ENCODE data around the gene EFHD2. TPM values are rescaled to one million over a fixed set of nuclear protein-coding genes. Genes with fewer than 3 reads are reported as not detected.

Gene EFHD2
- total RNA-seq, 3 donors from 2014 or later (not counting 1 experiment from before 2014, with no cell fraction given) = 804 to 952 (median 855) TPM

DNA sequence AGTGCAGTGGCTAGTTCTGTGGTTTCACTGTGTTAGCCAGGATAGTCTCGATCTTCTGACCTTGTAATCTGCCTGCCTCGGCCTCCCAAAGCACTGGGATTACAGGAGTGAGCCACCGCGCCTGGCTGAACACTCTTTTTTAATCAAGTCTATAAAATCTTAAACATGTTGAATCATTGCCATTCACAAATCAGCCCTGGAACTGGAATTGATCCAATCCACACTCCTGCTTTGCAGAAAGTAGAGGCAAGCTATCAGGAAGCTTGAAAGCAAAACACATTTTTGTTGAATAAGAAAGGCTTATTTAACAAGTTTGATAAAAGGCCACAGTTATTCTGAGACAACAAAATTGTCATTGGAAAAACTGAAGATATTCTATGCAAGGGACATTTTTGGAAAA, 18.3 kb upstream of the EFHD2 start:
- Histone ChIP-seq H3K27me3 (ENCODE audit: control insufficient read depth, insufficient read depth, low read length) (no peaks in the 10 kb centered on the region), H3K4me3 (ENCODE audit: low read length) (no peak overlapping the region), H3K9me3 (ENCODE audit: control insufficient read depth, insufficient read depth, low read length) (no peaks in the 10 kb centered on the region), H3K36me3 (ENCODE audit: control insufficient read depth, insufficient read depth, low read length) (no peaks in the 10 kb centered on the region), H3K27ac (ENCODE audit: low read length) (no peak overlapping the region), H3K4me1 (ENCODE audit: control insufficient read depth, insufficient read depth, low read length) (peaks cover 10% of the 10 kb centered on the region)
- WGBS (ENCODE audit: insufficient coverage) = 88% methylated on average over 4 of the region's 4 CpGs
- intact Hi-C loops (cut with micrococcal nuclease) = no loop called here
- H3K36me3 Mint-ChIP-seq = no peaks in the 10 kb centered on the region
- TF ChIP-seq, protein P1, sequence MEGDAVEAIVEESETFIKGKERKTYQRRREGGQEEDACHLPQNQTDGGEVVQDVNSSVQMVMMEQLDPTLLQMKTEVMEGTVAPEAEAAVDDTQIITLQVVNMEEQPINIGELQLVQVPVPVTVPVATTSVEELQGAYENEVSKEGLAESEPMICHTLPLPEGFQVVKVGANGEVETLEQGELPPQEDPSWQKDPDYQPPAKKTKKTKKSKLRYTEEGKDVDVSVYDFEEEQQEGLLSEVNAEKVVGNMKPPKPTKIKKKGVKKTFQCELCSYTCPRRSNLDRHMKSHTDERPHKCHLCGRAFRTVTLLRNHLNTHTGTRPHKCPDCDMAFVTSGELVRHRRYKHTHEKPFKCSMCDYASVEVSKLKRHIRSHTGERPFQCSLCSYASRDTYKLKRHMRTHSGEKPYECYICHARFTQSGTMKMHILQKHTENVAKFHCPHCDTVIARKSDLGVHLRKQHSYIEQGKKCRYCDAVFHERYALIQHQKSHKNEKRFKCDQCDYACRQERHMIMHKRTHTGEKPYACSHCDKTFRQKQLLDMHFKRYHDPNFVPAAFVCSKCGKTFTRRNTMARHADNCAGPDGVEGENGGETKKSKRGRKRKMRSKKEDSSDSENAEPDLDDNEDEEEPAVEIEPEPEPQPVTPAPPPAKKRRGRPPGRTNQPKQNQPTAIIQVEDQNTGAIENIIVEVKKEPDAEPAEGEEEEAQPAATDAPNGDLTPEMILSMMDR (IDR thresholded peaks at IDR 0.05) = no peak
- H3K27ac Mint-ChIP-seq = no peak overlapping the region
- no peak for DNase-seq
- no peaks in the 10 kb centered on the region for H3K27me3 Mint-ChIP-seq (ENCODE audit: low read depth in 2 of 2)
- H3K4me3 Mint-ChIP-seq = no peak overlapping the region
- peaks cover 6 to 11% of the 10 kb centered on the region in 2 donors for H3K4me1 Mint-ChIP-seq
- H3K9me3 Mint-ChIP-seq = no peaks in the 10 kb centered on the region
- ATAC-seq = no peak

DNA sequence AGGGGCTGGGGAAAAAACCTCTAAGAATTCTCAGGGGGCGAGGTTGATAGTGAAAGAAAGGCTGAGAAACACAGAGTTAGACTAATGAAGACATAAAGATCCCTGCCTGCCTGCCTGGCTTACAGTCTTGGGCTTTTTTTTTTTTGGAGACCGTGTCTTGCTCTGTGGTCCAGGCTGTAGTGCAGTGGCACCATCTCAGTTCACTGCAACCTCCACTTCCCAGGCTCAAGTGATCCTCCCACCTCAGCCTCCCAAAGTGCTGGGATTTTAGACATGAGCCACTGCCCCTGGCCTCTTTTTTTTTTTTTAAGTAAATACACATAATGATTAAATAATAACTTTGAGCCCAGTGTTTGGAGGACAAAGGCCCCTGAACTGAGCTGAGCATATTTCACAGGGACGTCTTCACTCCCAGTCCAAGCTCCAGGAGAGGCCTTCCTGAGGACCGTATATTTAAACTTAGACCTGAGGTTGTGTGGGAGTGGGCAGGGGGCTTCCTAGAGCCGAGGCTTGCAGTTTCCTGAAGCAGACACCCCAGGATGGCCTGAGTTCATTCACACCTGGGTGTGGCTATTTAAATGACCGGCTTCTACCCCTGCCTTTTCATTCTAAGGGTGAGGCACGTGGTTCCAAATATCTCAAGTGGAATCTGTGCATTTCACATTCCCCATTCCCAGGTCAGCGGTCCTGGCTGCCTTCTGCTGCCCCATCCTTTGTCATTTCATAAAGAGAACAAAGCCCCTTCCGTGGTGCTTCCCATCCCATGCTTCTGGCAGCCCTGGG, 16.0 kb upstream of the EFHD2 start:
- TF ChIP-seq, protein P1 (IDR thresholded peaks at IDR 0.05) = no peak
- intact Hi-C loops (cut with micrococcal nuclease) = no loop called here
- no peaks in the 10 kb centered on the region for H3K36me3 Mint-ChIP-seq
- no peak overlapping the region for H3K4me3 ChIP-seq (ENCODE audit: low read length)
- H3K4me3 Mint-ChIP-seq = no peak overlapping the region
- no peaks in the 10 kb centered on the region for H3K4me1 ChIP-seq (ENCODE audit: control insufficient read depth, insufficient read depth, low read length)
- H3K4me1 Mint-ChIP-seq = peaks cover 5 to 6% of the 10 kb centered on the region in 2 donors
- H3K9me3 Mint-ChIP-seq = no peaks in the 10 kb centered on the region
- H3K27me3 Mint-ChIP-seq (ENCODE audit: low read depth in 2 of 2) = no peaks in the 10 kb centered on the region
- no peaks in the 10 kb centered on the region for H3K9me3 ChIP-seq (ENCODE audit: control insufficient read depth, insufficient read depth, low read length)
- no peaks in the 10 kb centered on the region for H3K36me3 ChIP-seq (ENCODE audit: control insufficient read depth, insufficient read depth, low read length)
- no peaks in the 10 kb centered on the region for H3K27me3 ChIP-seq (ENCODE audit: control insufficient read depth, insufficient read depth, low read length)
- no peak overlapping the region for H3K27ac Mint-ChIP-seq
- 76% methylated on average over 9 of the region's 9 CpGs for WGBS (ENCODE audit: insufficient coverage)
- H3K27ac ChIP-seq (ENCODE audit: low read length) = no peak overlapping the region
- ATAC-seq (no peak), DNase-seq (no peak)

DNA sequence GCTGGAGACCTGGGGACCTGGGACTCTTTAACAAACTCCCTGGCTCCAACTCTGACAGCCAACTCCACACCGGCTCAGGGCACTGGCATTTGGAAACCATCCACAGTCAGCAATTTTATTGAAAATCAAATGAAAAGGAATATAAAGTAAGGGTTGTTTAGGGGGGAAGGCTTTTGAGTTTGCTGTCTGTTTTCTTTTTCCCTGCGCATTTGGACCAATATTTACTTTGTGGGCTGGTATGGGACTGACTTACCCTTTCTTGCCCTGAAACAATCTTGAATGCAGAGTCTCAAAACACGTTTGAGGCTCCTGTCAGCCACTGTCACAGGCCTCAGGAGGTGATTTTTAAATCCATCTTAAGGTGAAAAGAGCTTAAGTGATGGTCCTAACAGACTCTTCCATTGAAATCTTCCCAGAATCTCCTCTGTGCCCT, 15.4 kb upstream of the EFHD2 start:
- intact Hi-C loops (cut with micrococcal nuclease) = no loop called here
- H3K36me3 Mint-ChIP-seq = no peaks in the 10 kb centered on the region
- H3K4me3 Mint-ChIP-seq = no peak overlapping the region
- WGBS (ENCODE audit: insufficient coverage) = 83% methylated on average over 3 of the region's 3 CpGs
- no peaks in the 10 kb centered on the region for H3K4me1 ChIP-seq (ENCODE audit: control insufficient read depth, insufficient read depth, low read length)
- H3K27ac ChIP-seq (ENCODE audit: low read length) = no peak overlapping the region
- H3K27me3 ChIP-seq (ENCODE audit: control insufficient read depth, insufficient read depth, low read length) = no peaks in the 10 kb centered on the region
- no peaks in the 10 kb centered on the region for H3K9me3 ChIP-seq (ENCODE audit: control insufficient read depth, insufficient read depth, low read length)
- no peak for ATAC-seq
- H3K27me3 Mint-ChIP-seq (ENCODE audit: low read depth in 2 of 2) = no peaks in the 10 kb centered on the region
- H3K9me3 Mint-ChIP-seq = no peaks in the 10 kb centered on the region
- peaks cover 7 to 8% of the 10 kb centered on the region in 2 donors for H3K4me1 Mint-ChIP-seq
- TF ChIP-seq, protein P1 (IDR thresholded peaks at IDR 0.05) = no peak
- DNase-seq = no peak
- H3K27ac Mint-ChIP-seq = no peak overlapping the region
- H3K4me3 ChIP-seq (ENCODE audit: low read length) = no peak overlapping the region
- no peaks in the 10 kb centered on the region for H3K36me3 ChIP-seq (ENCODE audit: control insufficient read depth, insufficient read depth, low read length)

DNA sequence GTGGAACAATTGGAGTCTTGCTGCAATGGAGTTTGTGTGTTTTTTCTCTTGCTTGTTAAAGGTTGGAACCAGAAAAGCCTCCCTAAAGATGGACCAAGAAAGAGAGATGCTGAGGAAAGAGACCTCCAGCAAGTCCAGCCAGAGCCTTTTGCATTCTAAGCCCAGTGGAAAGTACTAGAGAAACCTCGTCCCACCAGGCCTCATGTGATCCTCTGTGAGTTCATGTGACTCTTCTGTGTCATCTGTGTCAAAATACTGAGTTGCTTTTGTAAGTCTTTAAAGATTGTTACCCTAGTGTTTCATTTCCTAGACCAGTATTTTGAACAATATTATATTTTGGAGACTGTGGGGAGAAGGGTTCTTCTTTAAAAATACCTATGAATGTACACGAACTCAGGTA, 12.5 kb upstream of the EFHD2 start:
- Mint-ChIP-seq H3K4me3 (no peak overlapping the region), H3K36me3 (no peaks in the 10 kb centered on the region), H3K4me1 (peaks cover 36% of the 10 kb centered on the region in 2 donors), H3K27me3 (ENCODE audit: low read depth in 2 of 2) (no peaks in the 10 kb centered on the region), H3K27ac (no peak overlapping the region), H3K9me3 (no peaks in the 10 kb centered on the region)
- H3K27ac ChIP-seq (ENCODE audit: low read length) = no peak overlapping the region
- H3K36me3 ChIP-seq (ENCODE audit: control insufficient read depth, insufficient read depth, low read length) = no peaks in the 10 kb centered on the region
- H3K27me3 ChIP-seq (ENCODE audit: control insufficient read depth, insufficient read depth, low read length) = no peaks in the 10 kb centered on the region
- DNase-seq (no peak), ATAC-seq (no peak)
- H3K9me3 ChIP-seq (ENCODE audit: control insufficient read depth, insufficient read depth, low read length) = peaks cover 6% of the 10 kb centered on the region
- H3K4me1 ChIP-seq (ENCODE audit: control insufficient read depth, insufficient read depth, low read length) = peaks cover 21% of the 10 kb centered on the region
- intact Hi-C loops (cut with micrococcal nuclease) = no loop called here
- no peak overlapping the region for H3K4me3 ChIP-seq (ENCODE audit: low read length)
- TF ChIP-seq, protein P1 (IDR thresholded peaks at IDR 0.05) = no peak
- WGBS (ENCODE audit: insufficient coverage) = 94% methylated on average over 2 of the region's 2 CpGs
